SKM-1 treated with dmso at 0.1 percent for 144 hours (cell line): ENCODE results near the gene RPS3.
"Not testable (repeated sequence)": the region's sequence is repeated elsewhere in the genome, so short reads cannot be mapped to it uniquely, and the experiment has no call there.

Experiments used
- DNase-seq: peaks from one replicate; lab custom pipeline; 2025; ENCODE audit not compliant: unreplicated experiment; lab: John Stamatoyannopoulos, UW

The RPS3 gene

GRCh38 chr11:75399344-75400145, at the start of gene RPS3:
Gene RPS3 (plus strand): TSS chr11:75399518. CDS start chr11:75399548, 30 bp downstream.
- peak; percentile 92 for DNase-seq

- peak; percentile 52 for DNase-seq
Observed at GRCh38 chr11:75349521-75350116, 49.7 kb upstream of the RPS3 start.

- no peak for DNase-seq
Observed at GRCh38 chr11:75350122-75350742, 49.1 kb upstream of the RPS3 start.

- no peak for DNase-seq
Observed at GRCh38 chr11:75350743-75351540, 48.4 kb upstream of the RPS3 start.

GRCh38 chr11:75351541-75351790, 47.9 kb upstream of the RPS3 start, which contains the start of gene ARRB1:
Gene ARRB1 (minus strand): TSS chr11:75351661. CDS start chr11:75351607, 54 bp downstream.
- no peak for DNase-seq

- peak; percentile 89 for DNase-seq
Observed at GRCh38 chr11:75351791-75352587, 47.3 kb upstream of the RPS3 start.

GRCh38 chr11:75352588-75353206, 46.6 kb upstream of the RPS3 start:
- DNase-seq: no peak

- DNase-seq: no peak
Observed at GRCh38 chr11:75355051-75355450, 44.3 kb upstream of the RPS3 start.

- DNase-seq: no peak
Observed at GRCh38 chr11:75356613-75357012, 42.7 kb upstream of the RPS3 start.

- not testable (repeated sequence) for DNase-seq
Observed at GRCh38 chr11:75362285-75362684, 37.0 kb upstream of the RPS3 start.

- peak; percentile 68 for DNase-seq
Observed at GRCh38 chr11:75365711-75366181, 33.6 kb upstream of the RPS3 start.

GRCh38 chr11:75366826-75367225, 32.5 kb upstream of the RPS3 start:
- not testable (repeated sequence) for DNase-seq

- DNase-seq: peak; percentile 80
Observed at GRCh38 chr11:75369560-75370255, 29.6 kb upstream of the RPS3 start.

GRCh38 chr11:75371949-75372876, 27.1 kb upstream of the RPS3 start:
- DNase-seq: no peak

GRCh38 chr11:75373201-75373600, 26.1 kb upstream of the RPS3 start:
- no peak for DNase-seq

- DNase-seq: no peak
Observed at GRCh38 chr11:75374646-75375045, 24.7 kb upstream of the RPS3 start.

- no peak for DNase-seq
Observed at GRCh38 chr11:75375626-75376025, 23.7 kb upstream of the RPS3 start.

- no peak for DNase-seq
Observed at GRCh38 chr11:75376175-75376574, 23.1 kb upstream of the RPS3 start.
